ENCODE measurements around the gene SYT1.

DNA sequence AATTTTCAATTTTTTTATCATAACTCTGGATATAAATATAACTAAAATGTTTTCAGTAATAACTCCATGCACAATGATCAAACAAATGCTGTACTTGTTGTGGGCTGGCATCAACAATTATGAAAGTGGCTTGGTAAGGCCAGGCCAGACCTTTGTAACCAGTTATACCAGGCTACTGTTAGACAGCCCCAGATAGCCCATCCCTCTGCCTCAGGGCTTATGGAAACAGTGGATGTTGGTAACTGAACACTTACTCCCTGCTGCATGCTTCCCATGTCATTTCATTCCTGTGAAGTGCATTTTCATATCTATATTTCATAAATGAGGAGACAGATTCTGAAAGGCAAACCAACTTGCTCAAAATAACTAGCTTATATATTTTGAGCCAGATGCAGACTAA lies 195.0 kb downstream of the SYT1 start:
- TF ChIP-seq EGR1 (IDR thresholded peaks at IDR 0.05; ENCODE audit: low read depth) = no peak
- no peak for TF ChIP-seq EZH2 (IDR thresholded peaks at IDR 0.05)
- TF ChIP-seq, protein P1, sequence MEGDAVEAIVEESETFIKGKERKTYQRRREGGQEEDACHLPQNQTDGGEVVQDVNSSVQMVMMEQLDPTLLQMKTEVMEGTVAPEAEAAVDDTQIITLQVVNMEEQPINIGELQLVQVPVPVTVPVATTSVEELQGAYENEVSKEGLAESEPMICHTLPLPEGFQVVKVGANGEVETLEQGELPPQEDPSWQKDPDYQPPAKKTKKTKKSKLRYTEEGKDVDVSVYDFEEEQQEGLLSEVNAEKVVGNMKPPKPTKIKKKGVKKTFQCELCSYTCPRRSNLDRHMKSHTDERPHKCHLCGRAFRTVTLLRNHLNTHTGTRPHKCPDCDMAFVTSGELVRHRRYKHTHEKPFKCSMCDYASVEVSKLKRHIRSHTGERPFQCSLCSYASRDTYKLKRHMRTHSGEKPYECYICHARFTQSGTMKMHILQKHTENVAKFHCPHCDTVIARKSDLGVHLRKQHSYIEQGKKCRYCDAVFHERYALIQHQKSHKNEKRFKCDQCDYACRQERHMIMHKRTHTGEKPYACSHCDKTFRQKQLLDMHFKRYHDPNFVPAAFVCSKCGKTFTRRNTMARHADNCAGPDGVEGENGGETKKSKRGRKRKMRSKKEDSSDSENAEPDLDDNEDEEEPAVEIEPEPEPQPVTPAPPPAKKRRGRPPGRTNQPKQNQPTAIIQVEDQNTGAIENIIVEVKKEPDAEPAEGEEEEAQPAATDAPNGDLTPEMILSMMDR (IDR thresholded peaks at IDR 0.05 in 2 of 3, conservative IDR thresholded peaks at IDR 0.05 in 1 of 3; ENCODE audit: borderline replicate concordance in 1 of 3, insufficient read depth in 1 of 3, low read depth in 2 of 3, low read length in 2 of 3) = no peak
- TF ChIP-seq SP1 (IDR thresholded peaks at IDR 0.05; ENCODE audit: low read depth) = no peak
- TF ChIP-seq POLR2AphosphoS5 (IDR thresholded peaks at IDR 0.05; ENCODE audit: low read depth, low read length) = no peak

Data from HCT116 (cell line).